Measurements from ENCODE around the gene EMC10. TPM values are rescaled to one million over a fixed set of nuclear protein-coding genes. Genes with fewer than 3 reads are reported as not detected.

EMC10 gene
- total and polyA plus RNA-seq, 8 donors = 72.3 to 157 (median 90.8) TPM

- H3K4me3 ChIP-seq = no peak overlapping the region
- TF ChIP-seq CTCF (IDR thresholded peaks at IDR 0.05) = no peak
- intact Hi-C loops (cut with DNase I) = no loop called here
- H3K27ac ChIP-seq = no peak overlapping the region
- ATAC-seq (no peak), DNase-seq (peak in 1 of 4 donors; percentile 50)
- H3K4me1 ChIP-seq = no peaks in the 10 kb centered on the region
- no peaks in the 10 kb centered on the region for H3K9me3 ChIP-seq
- no peaks in the 10 kb centered on the region for H3K36me3 ChIP-seq
- H3K27me3 ChIP-seq = peaks cover 0 to 18% of the 10 kb centered on the region in 2 donors
These were observed 25.1 kb upstream of the EMC10 start for GRCh38 chr19:50451223-50451534.

GRCh38 chr19:50453243-50453642 is 23.1 kb upstream of the EMC10 start:
- intact Hi-C loops (cut with DNase I) = no loop called here

GRCh38 chr19:50455992-50456391 is 20.3 kb upstream of the EMC10 start:
- H3K9me3 ChIP-seq = no peaks in the 10 kb centered on the region
- no peaks in the 10 kb centered on the region for H3K36me3 ChIP-seq
- ATAC-seq = no peak
- TF ChIP-seq CTCF (IDR thresholded peaks at IDR 0.05) = no peak
- no peak overlapping the region for H3K4me3 ChIP-seq
- no peaks in the 10 kb centered on the region for H3K4me1 ChIP-seq
- intact Hi-C loops (cut with DNase I) = no loop called here
- DNase-seq = no peak
- peaks cover 19 to 53% of the 10 kb centered on the region in 2 donors for H3K27me3 ChIP-seq
- no peak overlapping the region for H3K27ac ChIP-seq

More at GRCh38 chr19:50453243-50453642, 23.1 kb upstream of the EMC10 start:
- no peaks in the 10 kb centered on the region for H3K9me3 ChIP-seq
- no peak overlapping the region for H3K27ac ChIP-seq
- ATAC-seq = no peak
- no peak overlapping the region for H3K4me3 ChIP-seq
- no peaks in the 10 kb centered on the region for H3K4me1 ChIP-seq
- DNase-seq = no peak
- H3K36me3 ChIP-seq = no peaks in the 10 kb centered on the region
- TF ChIP-seq CTCF (IDR thresholded peaks at IDR 0.05) = no peak
- H3K27me3 ChIP-seq = peaks cover 11 to 36% of the 10 kb centered on the region in 2 donors

GRCh38 chr19:50457300-50457699 is 19.0 kb upstream of the EMC10 start:
- Histone ChIP-seq H3K9me3 (no peaks in the 10 kb centered on the region), H3K4me1 (no peaks in the 10 kb centered on the region), H3K36me3 (no peaks in the 10 kb centered on the region), H3K27me3 (peaks cover 19 to 56% of the 10 kb centered on the region in 2 donors), H3K4me3 (no peak overlapping the region), H3K27ac (no peak overlapping the region)
- ATAC-seq = no peak
- intact Hi-C loops (cut with DNase I) = no loop called here
- no peak for DNase-seq
- TF ChIP-seq CTCF (IDR thresholded peaks at IDR 0.05) = no peak

- ATAC-seq (no peak), DNase-seq (no peak)
- H3K4me1 ChIP-seq = no peaks in the 10 kb centered on the region
- no peak overlapping the region for H3K4me3 ChIP-seq
- no peaks in the 10 kb centered on the region for H3K9me3 ChIP-seq
- intact Hi-C loops (cut with DNase I) = no loop called here
- H3K27me3 ChIP-seq = peaks cover 19 to 56% of the 10 kb centered on the region in 2 donors
- H3K27ac ChIP-seq = no peak overlapping the region
- H3K36me3 ChIP-seq = no peaks in the 10 kb centered on the region
- no peak for TF ChIP-seq CTCF (IDR thresholded peaks at IDR 0.05)
These were observed 17.8 kb upstream of the EMC10 start for GRCh38 chr19:50458396-50459066.
